Measurements from ENCODE around the gene U2AF2. TPM values are rescaled to one million over a fixed set of nuclear protein-coding genes. Genes with fewer than 3 reads are reported as not detected.

The U2AF2 gene
- total RNA-seq, 2 experiments from 2014 or later, result 211 to 264 TPM

DNA sequence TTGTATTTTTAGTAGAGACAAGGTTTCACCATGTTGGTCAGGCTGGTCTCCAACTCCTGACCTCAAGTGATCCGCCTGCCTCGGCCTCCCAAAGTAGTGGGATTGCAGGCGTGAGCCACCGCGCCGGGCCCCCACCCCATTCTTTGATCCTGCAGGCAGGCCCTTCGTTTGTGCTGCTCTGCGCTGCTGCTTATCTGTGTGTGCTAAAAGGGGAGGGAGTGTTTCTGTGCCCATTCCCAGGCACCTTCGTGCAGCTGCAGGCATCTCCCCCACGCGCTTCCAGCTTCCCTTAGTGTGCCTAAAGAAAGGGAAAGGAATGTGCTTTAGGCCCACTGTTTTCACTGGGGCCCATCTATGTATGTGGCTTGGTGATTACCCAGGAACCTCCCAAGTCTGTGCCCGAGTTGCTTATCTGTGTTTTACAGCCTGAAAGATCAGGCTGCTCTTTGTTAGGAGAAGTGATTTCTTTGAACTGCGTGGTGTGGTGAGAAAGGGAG lies 47.3 kb downstream of the U2AF2 start:
- TF ChIP-seq, protein P1, sequence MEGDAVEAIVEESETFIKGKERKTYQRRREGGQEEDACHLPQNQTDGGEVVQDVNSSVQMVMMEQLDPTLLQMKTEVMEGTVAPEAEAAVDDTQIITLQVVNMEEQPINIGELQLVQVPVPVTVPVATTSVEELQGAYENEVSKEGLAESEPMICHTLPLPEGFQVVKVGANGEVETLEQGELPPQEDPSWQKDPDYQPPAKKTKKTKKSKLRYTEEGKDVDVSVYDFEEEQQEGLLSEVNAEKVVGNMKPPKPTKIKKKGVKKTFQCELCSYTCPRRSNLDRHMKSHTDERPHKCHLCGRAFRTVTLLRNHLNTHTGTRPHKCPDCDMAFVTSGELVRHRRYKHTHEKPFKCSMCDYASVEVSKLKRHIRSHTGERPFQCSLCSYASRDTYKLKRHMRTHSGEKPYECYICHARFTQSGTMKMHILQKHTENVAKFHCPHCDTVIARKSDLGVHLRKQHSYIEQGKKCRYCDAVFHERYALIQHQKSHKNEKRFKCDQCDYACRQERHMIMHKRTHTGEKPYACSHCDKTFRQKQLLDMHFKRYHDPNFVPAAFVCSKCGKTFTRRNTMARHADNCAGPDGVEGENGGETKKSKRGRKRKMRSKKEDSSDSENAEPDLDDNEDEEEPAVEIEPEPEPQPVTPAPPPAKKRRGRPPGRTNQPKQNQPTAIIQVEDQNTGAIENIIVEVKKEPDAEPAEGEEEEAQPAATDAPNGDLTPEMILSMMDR (conservative IDR thresholded peaks at IDR 0.05; ENCODE audit: low read length), result no peak
- TF ChIP-seq EZH2phosphoT487 (IDR thresholded peaks at IDR 0.05; ENCODE audit: borderline replicate concordance, low read depth, low read length), result no peak
- H4K20me1 ChIP-seq (ENCODE audit: insufficient read depth, low read length), result no peaks in the 10 kb centered on the region
- H3K9me2 ChIP-seq (ENCODE audit: insufficient read depth, low read length), result no peaks in the 10 kb centered on the region
- no peak overlapping the region for H3K27ac ChIP-seq (ENCODE audit: low read depth, low read length, poor library complexity, severe bottlenecking)
- peaks cover 67% of the 10 kb centered on the region for H3K36me3 ChIP-seq (ENCODE audit: insufficient read depth, low read length)
- H2AFZ ChIP-seq (ENCODE audit: low read length), result no peak overlapping the region
- no peaks in the 10 kb centered on the region for H3K4me1 ChIP-seq (ENCODE audit: insufficient read depth, low read length, poor library complexity, severe bottlenecking)
- H3K4me3 ChIP-seq (ENCODE audit: low read depth, low read length, poor library complexity, severe bottlenecking), result no peak overlapping the region
- no peaks in the 10 kb centered on the region for H3K9me3 ChIP-seq (ENCODE audit: low read length)
- POLR2A ChIA-PET, result no interaction called here
- CTCF ChIA-PET (ENCODE audit: unreplicated experiment), result no interaction called here
- intact Hi-C loops (cut with micrococcal nuclease; ENCODE audit: unreplicated experiment), result no loop called here
- H3K4me2 ChIP-seq (ENCODE audit: low read length), result no peak overlapping the region
- DNase-seq (ENCODE audit: low spot score), result no peak
- no peaks in the 10 kb centered on the region for H3K79me2 ChIP-seq (ENCODE audit: insufficient read depth, low read depth, low read length)
- BruUV-seq (replicated peaks), result no TSS peak

DNA sequence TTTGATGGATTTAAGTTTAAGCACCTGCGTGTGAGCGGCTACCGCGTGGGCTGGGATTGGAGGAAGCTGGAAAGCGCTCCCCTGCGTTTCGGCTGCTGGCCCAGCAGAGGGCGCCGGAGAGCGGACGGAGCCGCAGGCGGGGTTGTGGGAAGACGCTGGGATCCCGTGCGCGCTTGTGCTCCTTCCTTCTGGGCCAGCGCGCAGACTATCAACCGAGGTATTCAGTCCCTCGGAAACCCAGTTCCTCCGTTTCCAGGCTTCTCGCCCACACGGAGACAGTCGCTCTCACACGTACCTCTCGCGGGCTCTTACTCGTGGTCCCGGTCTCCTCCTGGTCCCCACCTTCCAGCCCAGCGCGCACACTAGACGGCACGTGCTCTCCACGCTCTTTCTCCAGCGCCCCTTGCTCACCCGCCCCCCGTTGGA lies 49.0 kb downstream of the U2AF2 start:
- POLR2A ChIA-PET, result no interaction called here
- Histone ChIP-seq H3K4me3 (ENCODE audit: low read depth, low read length, poor library complexity, severe bottlenecking) (no peak overlapping the region), H3K4me2 (ENCODE audit: low read length) (no peak overlapping the region), H3K36me3 (ENCODE audit: insufficient read depth, low read length) (peaks cover 52% of the 10 kb centered on the region), H3K9me2 (ENCODE audit: insufficient read depth, low read length) (no peaks in the 10 kb centered on the region), H3K27ac (ENCODE audit: low read depth, low read length, poor library complexity, severe bottlenecking) (no peak overlapping the region), H3K79me2 (ENCODE audit: insufficient read depth, low read depth, low read length) (no peaks in the 10 kb centered on the region), H3K9me3 (ENCODE audit: low read length) (no peaks in the 10 kb centered on the region), H4K20me1 (ENCODE audit: insufficient read depth, low read length) (no peaks in the 10 kb centered on the region), H3K4me1 (ENCODE audit: insufficient read depth, low read length, poor library complexity, severe bottlenecking) (no peaks in the 10 kb centered on the region), H2AFZ (ENCODE audit: low read length) (no peak overlapping the region)
- TF ChIP-seq, protein P1 (conservative IDR thresholded peaks at IDR 0.05; ENCODE audit: low read length), result peak; percentile 79
- no peak for TF ChIP-seq EZH2phosphoT487 (IDR thresholded peaks at IDR 0.05; ENCODE audit: borderline replicate concordance, low read depth, low read length)
- CTCF ChIA-PET (ENCODE audit: unreplicated experiment), result no interaction called here
- peak; percentile 19 for DNase-seq (ENCODE audit: low spot score)
- intact Hi-C loops (cut with micrococcal nuclease; ENCODE audit: unreplicated experiment), result no loop called here
- no TSS peak for BruUV-seq (replicated peaks)

DNA sequence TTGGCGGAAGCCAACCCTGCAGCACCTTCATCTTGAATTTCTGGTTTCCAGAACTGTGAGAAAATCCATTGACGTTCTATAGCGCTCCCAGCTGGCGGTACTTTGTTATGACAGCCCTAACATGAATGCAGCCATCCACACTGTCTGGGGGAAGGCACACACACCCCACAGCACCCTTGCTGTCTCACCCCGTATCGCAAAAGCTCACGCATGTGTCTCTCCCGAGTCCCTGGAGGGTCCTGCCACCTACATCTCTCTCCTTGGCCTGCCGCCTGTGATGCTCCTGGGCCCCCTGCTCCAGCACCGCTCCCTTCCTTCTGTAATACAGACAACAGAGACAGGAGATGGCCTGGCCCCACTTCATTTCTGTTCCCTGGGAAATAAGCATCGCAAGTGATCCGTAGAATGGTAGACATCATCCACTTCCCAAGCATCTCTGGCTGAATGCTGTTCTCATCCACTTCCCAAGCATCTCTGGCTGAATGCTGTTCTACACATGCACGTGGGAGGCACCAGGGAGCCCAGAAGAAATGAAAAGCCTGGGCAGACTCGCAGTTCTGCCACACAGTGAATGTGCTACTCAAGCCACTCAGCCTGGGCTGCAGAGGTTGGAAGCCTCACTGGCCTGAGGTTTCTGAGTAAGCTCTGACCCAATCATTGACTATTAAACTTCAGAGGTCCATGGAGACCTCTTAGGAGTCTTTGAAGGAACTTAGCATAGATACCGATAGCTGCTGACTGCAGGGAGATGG lies 49.8 kb downstream of the U2AF2 start:
- Histone ChIP-seq H3K79me2 (ENCODE audit: insufficient read depth, low read depth, low read length) (no peaks in the 10 kb centered on the region), H2AFZ (ENCODE audit: low read length) (no peak overlapping the region), H3K36me3 (ENCODE audit: insufficient read depth, low read length) (peaks cover 45% of the 10 kb centered on the region), H3K4me2 (ENCODE audit: low read length) (no peak overlapping the region), H3K4me1 (ENCODE audit: insufficient read depth, low read length, poor library complexity, severe bottlenecking) (no peaks in the 10 kb centered on the region), H3K9me3 (ENCODE audit: low read length) (no peaks in the 10 kb centered on the region), H3K9me2 (ENCODE audit: insufficient read depth, low read length) (no peaks in the 10 kb centered on the region), H3K27ac (ENCODE audit: low read depth, low read length, poor library complexity, severe bottlenecking) (no peak overlapping the region), H4K20me1 (ENCODE audit: insufficient read depth, low read length) (no peaks in the 10 kb centered on the region), H3K4me3 (ENCODE audit: low read depth, low read length, poor library complexity, severe bottlenecking) (no peak overlapping the region)
- TF ChIP-seq, protein P1 (conservative IDR thresholded peaks at IDR 0.05; ENCODE audit: low read length), result peak; percentile 60; the same call in 1 of the 2 replicates
- TF ChIP-seq EZH2phosphoT487 (IDR thresholded peaks at IDR 0.05; ENCODE audit: borderline replicate concordance, low read depth, low read length), result no peak
- intact Hi-C loops (cut with micrococcal nuclease; ENCODE audit: unreplicated experiment), result no loop called here
- ChIA-PET CTCF (ENCODE audit: unreplicated experiment) (no interaction called here), POLR2A (no interaction called here)
- DNase-seq (ENCODE audit: low spot score), result peak; percentile 22
- no TSS peak for BruUV-seq (replicated peaks)

Measured in OCI-LY7 (cell line).